ENCODE data around the gene WDFY4.

Gene WDFY4

GRCh38 chr10:48789486-48790456 is 105.1 kb downstream of the WDFY4 start (continued):
- TF ChIP-seq ZNF677 (tag by site-specific recombination; IDR thresholded peaks at IDR 0.05) (no peak), INSM2 (tag by site-specific recombination; IDR thresholded peaks at IDR 0.05) (no peak), ZNF76 (tag by site-specific recombination; IDR thresholded peaks at IDR 0.05; ENCODE audit: borderline replicate concordance, low read depth) (no peak), ZNF791 (tag by site-specific recombination; IDR thresholded peaks at IDR 0.05) (no peak), ZNF341 (tag by site-specific recombination; IDR thresholded peaks at IDR 0.05; ENCODE audit: low read depth) (no peak), ZNF155 (tag by site-specific recombination; IDR thresholded peaks at IDR 0.05) (no peak), HOXA7 (CRISPR knock-in tag; IDR thresholded peaks at IDR 0.05; ENCODE audit: borderline replicate concordance) (no peak), SETDB1 (IDR thresholded peaks at IDR 0.05; ENCODE audit: insufficient read length, low read length) (no peak), ZBTB17 (tag by site-specific recombination; IDR thresholded peaks at IDR 0.05) (no peak)

- H3K27ac ChIP-seq (ENCODE audit: extremely low read depth, low read depth, low read length) = no peak overlapping the region
- H3K36me3 ChIP-seq (ENCODE audit: control insufficient read depth in 2 of 2, insufficient read depth in 1 of 2, low read length in 2 of 2) = no peaks in the 10 kb centered on the region
- no peak for TF ChIP-seq ZNF223 (tag by site-specific recombination; IDR thresholded peaks at IDR 0.05)
- TF ChIP-seq TSHZ1 (tag by site-specific recombination; IDR thresholded peaks at IDR 0.05; ENCODE audit: borderline replicate concordance) = no peak
- ChIA-PET POLR2A (no interaction called here), CTCF (no interaction called here)
- no peaks in the 10 kb centered on the region for H3K4me1 ChIP-seq (ENCODE audit: control insufficient read depth, insufficient read depth, low read length)
- H3K4me3 ChIP-seq (ENCODE audit: low read depth, low read length) = no peak overlapping the region
- H3K9me3 ChIP-seq (ENCODE audit: control insufficient read depth, insufficient read depth, low read depth, low read length) = no peaks in the 10 kb centered on the region
These were observed 105.9 kb downstream of the WDFY4 start for GRCh38 chr10:48790457-48791044.

GRCh38 chr10:48791267-48791928 is 106.7 kb downstream of the WDFY4 start:
- no peak overlapping the region for H3K4me3 ChIP-seq (ENCODE audit: low read depth, low read length)
- TF ChIP-seq ZNF37A (tag by site-specific recombination; IDR thresholded peaks at IDR 0.05) = no peak
- TF ChIP-seq YY2 (tag by site-specific recombination; IDR thresholded peaks at IDR 0.05) = no peak
- no peak for TF ChIP-seq ZIC2 (tag by site-specific recombination; IDR thresholded peaks at IDR 0.05)
- no peak for TF ChIP-seq ZNF394 (tag by site-specific recombination; IDR thresholded peaks at IDR 0.05; ENCODE audit: borderline replicate concordance)
- TF ChIP-seq ZNF211 (tag by site-specific recombination; IDR thresholded peaks at IDR 0.05; ENCODE audit: low read depth) = no peak
- TF ChIP-seq ZNF621 (tag by site-specific recombination; IDR thresholded peaks at IDR 0.05) = no peak
- TF ChIP-seq ZNF785 (tag by site-specific recombination; IDR thresholded peaks at IDR 0.05) = no peak
- TF ChIP-seq HIC1 (tag by site-specific recombination; IDR thresholded peaks at IDR 0.05) = no peak
- no peak for TF ChIP-seq ZNF658 (tag by site-specific recombination; IDR thresholded peaks at IDR 0.05)
- no peak for TF ChIP-seq OVOL3 (tag by site-specific recombination; IDR thresholded peaks at IDR 0.05)
- TF ChIP-seq ZNF239 (tag by site-specific recombination; IDR thresholded peaks at IDR 0.05) = no peak
- no peak for TF ChIP-seq ZNF548 (tag by site-specific recombination; IDR thresholded peaks at IDR 0.05)
- TF ChIP-seq ZBTB20 (tag by site-specific recombination; IDR thresholded peaks at IDR 0.05) = no peak
- no peak for TF ChIP-seq ZNF707 (tag by site-specific recombination; IDR thresholded peaks at IDR 0.05)
- H3K27ac ChIP-seq (ENCODE audit: extremely low read depth, low read depth, low read length) = no peak overlapping the region
- H3K36me3 ChIP-seq (ENCODE audit: control insufficient read depth in 2 of 2, insufficient read depth in 1 of 2, low read length in 2 of 2) = no peaks in the 10 kb centered on the region
- ChIA-PET CTCF (no interaction called here), POLR2A (no interaction called here)
- no peaks in the 10 kb centered on the region for H3K4me1 ChIP-seq (ENCODE audit: control insufficient read depth, insufficient read depth, low read length)
- no peaks in the 10 kb centered on the region for H3K9me3 ChIP-seq (ENCODE audit: control insufficient read depth, insufficient read depth, low read depth, low read length)

Measured in HEK293 (cell line).